ENCODE data around the gene YARS1. TPM values are rescaled to one million over a fixed set of nuclear protein-coding genes. Genes with fewer than 3 reads are reported as not detected.

YARS1 gene
- total RNA-seq, 1 donor from 2014 or later: 219 TPM

GRCh38 chr1:32759521-32759981 lies 57.6 kb downstream of the YARS1 start:
- no peak overlapping the region for H3K4me3 ChIP-seq (ENCODE audit: insufficient read depth, low read depth, low read length)
- Mint-ChIP-seq H3K4me3 (ENCODE audit: unreplicated experiment) (peak overlapping the region; percentile 74), H3K27me3 (ENCODE audit: low read depth, unreplicated experiment) (no peaks in the 10 kb centered on the region), H3K27ac (ENCODE audit: unreplicated experiment) (peak overlapping the region; percentile 99), H3K9me3 (ENCODE audit: unreplicated experiment) (peaks cover 2% of the 10 kb centered on the region), H3K4me1 (ENCODE audit: low read depth, unreplicated experiment) (peaks cover 54% of the 10 kb centered on the region), H3K36me3 (ENCODE audit: low read depth, unreplicated experiment) (peaks cover 10% of the 10 kb centered on the region)
- DNase-seq (ENCODE audit: low read depth): no peak
- H4K20me1 ChIP-seq (ENCODE audit: insufficient read depth, low read length): peaks cover 8% of the 10 kb centered on the region
- H3K36me3 ChIP-seq (ENCODE audit: insufficient read depth, low read length): no peaks in the 10 kb centered on the region
- H3K79me2 ChIP-seq (ENCODE audit: insufficient read depth, low read length): peaks cover 51% of the 10 kb centered on the region
- no peak for TF ChIP-seq EZH2 (IDR thresholded peaks at IDR 0.05; ENCODE audit: insufficient read depth, low read length)
- no peak for TF ChIP-seq CTCF (IDR thresholded peaks at IDR 0.05; ENCODE audit: insufficient read depth, low read depth, low read length)
- H2AFZ ChIP-seq (ENCODE audit: low read depth, low read length): no peak overlapping the region
- peak overlapping the region; percentile 82 for H3K27ac ChIP-seq (ENCODE audit: low read depth, low read length)
- peak overlapping the region; percentile 72 for H3K4me2 ChIP-seq (ENCODE audit: low read length)
- FAIRE-seq: no peak
- H3K9ac ChIP-seq (ENCODE audit: low read length): peak overlapping the region; percentile 59
- no peaks in the 10 kb centered on the region for H3K27me3 ChIP-seq (ENCODE audit: insufficient read depth, low read length)
- H3K4me1 ChIP-seq (ENCODE audit: insufficient read depth, low read length): peaks cover 46% of the 10 kb centered on the region
- no peaks in the 10 kb centered on the region for H3K9me3 ChIP-seq (ENCODE audit: insufficient read depth, low read depth, low read length)

- Histone ChIP-seq H3K79me2 (ENCODE audit: insufficient read depth, low read length) (peaks cover 56% of the 10 kb centered on the region), H3K4me2 (ENCODE audit: low read length) (no peak overlapping the region), H3K4me3 (ENCODE audit: insufficient read depth, low read depth, low read length) (no peak overlapping the region), H3K9me3 (ENCODE audit: insufficient read depth, low read depth, low read length) (no peaks in the 10 kb centered on the region), H4K20me1 (ENCODE audit: insufficient read depth, low read length) (peaks cover 6% of the 10 kb centered on the region), H3K36me3 (ENCODE audit: insufficient read depth, low read length) (no peaks in the 10 kb centered on the region), H3K9ac (ENCODE audit: low read length) (no peak overlapping the region), H3K27ac (ENCODE audit: low read depth, low read length) (no peak overlapping the region), H3K27me3 (ENCODE audit: insufficient read depth, low read length) (no peaks in the 10 kb centered on the region), H3K4me1 (ENCODE audit: insufficient read depth, low read length) (peaks cover 51% of the 10 kb centered on the region), H2AFZ (ENCODE audit: low read depth, low read length) (no peak overlapping the region)
- Mint-ChIP-seq H3K27ac (ENCODE audit: unreplicated experiment) (peak overlapping the region; percentile 66), H3K4me1 (ENCODE audit: low read depth, unreplicated experiment) (peaks cover 50% of the 10 kb centered on the region), H3K9me3 (ENCODE audit: unreplicated experiment) (peaks cover 2% of the 10 kb centered on the region), H3K36me3 (ENCODE audit: low read depth, unreplicated experiment) (peaks cover 5% of the 10 kb centered on the region), H3K27me3 (ENCODE audit: low read depth, unreplicated experiment) (no peaks in the 10 kb centered on the region), H3K4me3 (ENCODE audit: unreplicated experiment) (peak overlapping the region; percentile 45)
- FAIRE-seq: no peak
- no peak for TF ChIP-seq EZH2 (IDR thresholded peaks at IDR 0.05; ENCODE audit: insufficient read depth, low read length)
- no peak for DNase-seq (ENCODE audit: low read depth)
Measured at GRCh38 chr1:32758795-32759430, 58.2 kb downstream of the YARS1 start.

GRCh38 chr1:32758177-32758794 lies 58.9 kb downstream of the YARS1 start:
- Histone ChIP-seq H3K4me2 (ENCODE audit: low read length) (no peak overlapping the region), H3K9ac (ENCODE audit: low read length) (no peak overlapping the region)

More at GRCh38 chr1:32758177-32758794, 58.9 kb downstream of the YARS1 start:
- TF ChIP-seq EZH2 (IDR thresholded peaks at IDR 0.05; ENCODE audit: insufficient read depth, low read length): no peak
- TF ChIP-seq CTCF (IDR thresholded peaks at IDR 0.05; ENCODE audit: insufficient read depth, low read depth, low read length): no peak
- H2AFZ ChIP-seq (ENCODE audit: low read depth, low read length): no peak overlapping the region
- H4K20me1 ChIP-seq (ENCODE audit: insufficient read depth, low read length): peaks cover 6% of the 10 kb centered on the region
- FAIRE-seq (no peak), DNase-seq (ENCODE audit: low read depth) (no peak)
- peaks cover 59% of the 10 kb centered on the region for H3K79me2 ChIP-seq (ENCODE audit: insufficient read depth, low read length)
- Mint-ChIP-seq H3K9me3 (ENCODE audit: unreplicated experiment) (peaks cover 2% of the 10 kb centered on the region), H3K4me1 (ENCODE audit: low read depth, unreplicated experiment) (peaks cover 49% of the 10 kb centered on the region), H3K36me3 (ENCODE audit: low read depth, unreplicated experiment) (peaks cover 3% of the 10 kb centered on the region), H3K27me3 (ENCODE audit: low read depth, unreplicated experiment) (no peaks in the 10 kb centered on the region), H3K27ac (ENCODE audit: unreplicated experiment) (no peak overlapping the region), H3K4me3 (ENCODE audit: unreplicated experiment) (no peak overlapping the region)
- no peaks in the 10 kb centered on the region for H3K36me3 ChIP-seq (ENCODE audit: insufficient read depth, low read length)
- no peaks in the 10 kb centered on the region for H3K27me3 ChIP-seq (ENCODE audit: insufficient read depth, low read length)
- peaks cover 53% of the 10 kb centered on the region for H3K4me1 ChIP-seq (ENCODE audit: insufficient read depth, low read length)
- no peak overlapping the region for H3K4me3 ChIP-seq (ENCODE audit: insufficient read depth, low read depth, low read length)
- H3K27ac ChIP-seq (ENCODE audit: low read depth, low read length): no peak overlapping the region
- H3K9me3 ChIP-seq (ENCODE audit: insufficient read depth, low read depth, low read length): no peaks in the 10 kb centered on the region

Measured in astrocyte (in vitro differentiated cells and primary cell).